ENCODE measurements around the gene MRTFA.

DNA sequence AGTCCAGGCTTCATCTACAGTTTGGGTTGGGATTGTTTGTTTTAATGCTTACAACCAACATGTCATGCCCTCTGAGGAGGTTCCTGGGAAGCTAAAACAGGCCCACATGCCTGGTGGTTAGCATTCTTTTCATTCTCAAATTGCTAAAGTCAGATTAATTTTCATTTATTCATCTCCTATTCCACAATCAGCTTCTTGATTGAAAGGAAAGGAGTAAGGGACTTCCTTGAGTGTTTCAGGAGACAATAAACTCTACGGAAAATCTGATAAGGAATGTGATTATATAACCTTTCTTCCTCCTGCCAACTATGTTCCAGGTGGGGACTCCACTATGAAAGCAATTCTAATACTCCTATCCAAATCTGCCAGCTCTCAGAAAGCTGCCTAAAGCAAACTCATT, 30.8 kb downstream of the MRTFA start:
- TF ChIP-seq CTCF (IDR thresholded peaks at IDR 0.05) (no peak), ZFX (IDR thresholded peaks at IDR 0.05; ENCODE audit: borderline replicate concordance) (no peak)

All from 22Rv1 (cell line).